SK-N-MC (cell line): ENCODE results near the gene ITPR2.

Source experiments
- EZH2 ChIP-seq: fragments of 200-600 bp; sonication (generic); IDR thresholded peaks from one replicate; pipeline ENCODE4 v1.6.1; 2017; ENCODE audit warnings: antibody characterized with exemption
- POLR2AphosphoS5 ChIP-seq: IDR thresholded peaks from 2 replicates; pipeline ENCODE4 v1.6.1; 2012; ENCODE audit warnings: mild to moderate bottlenecking, low read depth, low read length, borderline replicate concordance

GRCh38 chr12:26528943-26529342 is 304.1 kb downstream of the ITPR2 start:
- no peak for TF ChIP-seq EZH2
- TF ChIP-seq POLR2AphosphoS5: no peak
